WTC11 (cell line): ENCODE measurements around the gene SLC25A19. TPM values are rescaled to one million over a fixed set of nuclear protein-coding genes. Genes with fewer than 3 reads are reported as not detected.

ENCODE experiments used
- AFF4 ChIP-seq: sonication (generic); formaldehyde crosslinking; IDR thresholded peaks from 2 replicates; pipeline ENCODE4 v1.8.1; 2023; ENCODE audit warnings: mild to moderate bottlenecking, missing genetic modification reagents, borderline replicate concordance
- ARID4B ChIP-seq: sonication (generic); formaldehyde crosslinking; IDR thresholded peaks from 2 replicates; pipeline ENCODE4 v1.8.0; 2023; ENCODE audit warnings: missing genetic modification reagents, mild to moderate bottlenecking, borderline replicate concordance
- ATF1 ChIP-seq: sonication (generic); formaldehyde crosslinking; IDR thresholded peaks from 2 replicates; pipeline ENCODE4 v1.8.1; 2023; ENCODE audit warnings: mild to moderate bottlenecking, moderate library complexity, missing genetic modification reagents
- ATF3 ChIP-seq: sonication (generic); formaldehyde crosslinking; conservative IDR thresholded peaks from 2 replicates; pipeline ENCODE4 v1.8.1; 2022; ENCODE audit warnings: mild to moderate bottlenecking, missing genetic modification reagents
- CREB1 ChIP-seq: sonication (generic); formaldehyde crosslinking; IDR thresholded peaks from 2 replicates; pipeline ENCODE4 v1.8.0; 2023; ENCODE audit warnings: mild to moderate bottlenecking, missing genetic modification reagents
- ELF4 ChIP-seq: sonication (generic); formaldehyde crosslinking; IDR thresholded peaks from 2 replicates; pipeline ENCODE4 v1.8.1; 2022; ENCODE audit warnings: low read depth, mild to moderate bottlenecking, moderate library complexity, missing genetic modification reagents
- GABPB1 ChIP-seq: sonication (generic); formaldehyde crosslinking; IDR thresholded peaks from 2 replicates; pipeline ENCODE4 v1.8.1; 2023; ENCODE audit warnings: mild to moderate bottlenecking, missing genetic modification reagents
- HMGXB4 ChIP-seq: sonication (generic); formaldehyde crosslinking; IDR thresholded peaks from 2 replicates; pipeline ENCODE4 v1.8.1; 2023; ENCODE audit warnings: mild to moderate bottlenecking, moderate library complexity, missing genetic modification reagents
- KAT7 ChIP-seq: sonication (generic); formaldehyde crosslinking; IDR thresholded peaks from 2 replicates; pipeline ENCODE4 v1.8.1; 2023; ENCODE audit warnings: missing genetic modification reagents, mild to moderate bottlenecking, borderline replicate concordance
- MXD4 ChIP-seq: fragments of 250-450 bp; sonication (Bioruptor Pico); IDR thresholded peaks from 2 replicates; pipeline ENCODE4 v1.8.0; 2021; ENCODE audit warnings: mild to moderate bottlenecking, moderate library complexity, borderline replicate concordance
- MYBL2 ChIP-seq: sonication (generic); formaldehyde crosslinking; IDR thresholded peaks from 2 replicates; pipeline ENCODE4 v1.8.1; 2023; ENCODE audit warnings: mild to moderate bottlenecking, moderate library complexity, missing genetic modification reagents
- NFYB ChIP-seq: sonication (generic); formaldehyde crosslinking; conservative IDR thresholded peaks from 2 replicates; pipeline ENCODE4 v1.8.0; 2022; ENCODE audit warnings: low read depth, missing genetic modification reagents
- NR2C2 ChIP-seq: sonication (generic); formaldehyde crosslinking; IDR thresholded peaks from 2 replicates; pipeline ENCODE4 v1.8.0; 2022; ENCODE audit warnings: mild to moderate bottlenecking, missing genetic modification reagents
- RELA ChIP-seq: sonication (generic); formaldehyde crosslinking; IDR thresholded peaks from 2 replicates; pipeline ENCODE4 v1.8.1; 2022; ENCODE audit warnings: missing genetic modification reagents, mild to moderate bottlenecking, borderline replicate concordance
- TP53 ChIP-seq: sonication (generic); formaldehyde crosslinking; IDR thresholded peaks from 2 replicates; pipeline ENCODE4 v1.8.1; 2023; ENCODE audit warnings: mild to moderate bottlenecking, missing genetic modification reagents
- ZBTB21 ChIP-seq: sonication (generic); formaldehyde crosslinking; IDR thresholded peaks from 2 replicates; pipeline ENCODE4 v1.8.1; 2023; ENCODE audit warnings: mild to moderate bottlenecking, missing genetic modification reagents, borderline replicate concordance
- ZNF232 ChIP-seq: sonication (generic); formaldehyde crosslinking; IDR thresholded peaks from 2 replicates; pipeline ENCODE4 v1.8.0; 2022; ENCODE audit warnings: mild to moderate bottlenecking, missing genetic modification reagents
- ZNF396 ChIP-seq: fragments of 250-450 bp; sonication (Bioruptor Pico); IDR thresholded peaks from 2 replicates; pipeline ENCODE4 v1.8.0; 2021; ENCODE audit warnings: mild to moderate bottlenecking, moderate library complexity, borderline replicate concordance
- ZNF425 ChIP-seq: fragments of 250-450 bp; sonication (Bioruptor Pico); conservative IDR thresholded peaks from 2 replicates; pipeline ENCODE4 v1.9.0; 2021; ENCODE audit warnings: mild to moderate bottlenecking
- ZNF671 ChIP-seq: fragments of 250-450 bp; sonication (Bioruptor Pico); IDR thresholded peaks from 2 replicates; pipeline ENCODE4 v1.8.0; 2021; ENCODE audit warnings: mild to moderate bottlenecking
- total RNA-seq: library from RNA; stranded (reverse); gene quantifications from 3 replicates; pipeline ENCODE4 v1.2.3, GENCODE V29; 2021

The SLC25A19 gene
- total RNA-seq, 1 experiment from 2014 or later: 27.7 TPM

GRCh38 chr17:75261336-75262111, 27.7 kb downstream of the SLC25A19 start, which contains the start of the genes GGA3 and MRPS7 (continued):
- TF ChIP-seq ARID4B (CRISPR knock-in tag) (peak; percentile 90; the same call in 1 of the 2 replicates), ZNF232 (CRISPR knock-in tag) (0 out of 2 replicates have a peak, but pooled peaks have one; percentile 13), ATF1 (CRISPR knock-in tag) (no peak), ZNF425 (CRISPR knock-in tag) (no peak), AFF4 (CRISPR knock-in tag) (no peak), CREB1 (0 out of 2 replicates have a peak, but pooled peaks have one; percentile 10), NFYB (CRISPR knock-in tag) (no peak), RELA (CRISPR knock-in tag) (0 out of 2 replicates have a peak, but pooled peaks have one; percentile 77), TP53 (0 out of 2 replicates have a peak, but pooled peaks have one; percentile 56), ELF4 (CRISPR knock-in tag) (peak; percentile 69; the same call in 1 of the 2 replicates), ZNF396 (no peak), KAT7 (CRISPR knock-in tag) (peak; percentile 10; the same call in 1 of the 2 replicates), ZNF671 (CRISPR knock-in tag) (no peak), ZBTB21 (CRISPR knock-in tag) (no peak), MYBL2 (peak; percentile 42; the same call in 1 of the 2 replicates), NR2C2 (CRISPR knock-in tag) (no peak), MXD4 (CRISPR knock-in tag) (no peak), ATF3 (CRISPR knock-in tag) (no peak), GABPB1 (peak; percentile 43; the same call in 1 of the 2 replicates), HMGXB4 (CRISPR knock-in tag) (peak; percentile 68; the same call in 1 of the 2 replicates)
